NCI-H2029 treated with DMSO at 0.1 percent for 48 hours (cell line): ENCODE data around the gene LSP1.

Experiments
- DNase-seq: peaks from one replicate; lab custom pipeline; 2025; lab: John Stamatoyannopoulos, UW

LSP1 gene

DNA sequence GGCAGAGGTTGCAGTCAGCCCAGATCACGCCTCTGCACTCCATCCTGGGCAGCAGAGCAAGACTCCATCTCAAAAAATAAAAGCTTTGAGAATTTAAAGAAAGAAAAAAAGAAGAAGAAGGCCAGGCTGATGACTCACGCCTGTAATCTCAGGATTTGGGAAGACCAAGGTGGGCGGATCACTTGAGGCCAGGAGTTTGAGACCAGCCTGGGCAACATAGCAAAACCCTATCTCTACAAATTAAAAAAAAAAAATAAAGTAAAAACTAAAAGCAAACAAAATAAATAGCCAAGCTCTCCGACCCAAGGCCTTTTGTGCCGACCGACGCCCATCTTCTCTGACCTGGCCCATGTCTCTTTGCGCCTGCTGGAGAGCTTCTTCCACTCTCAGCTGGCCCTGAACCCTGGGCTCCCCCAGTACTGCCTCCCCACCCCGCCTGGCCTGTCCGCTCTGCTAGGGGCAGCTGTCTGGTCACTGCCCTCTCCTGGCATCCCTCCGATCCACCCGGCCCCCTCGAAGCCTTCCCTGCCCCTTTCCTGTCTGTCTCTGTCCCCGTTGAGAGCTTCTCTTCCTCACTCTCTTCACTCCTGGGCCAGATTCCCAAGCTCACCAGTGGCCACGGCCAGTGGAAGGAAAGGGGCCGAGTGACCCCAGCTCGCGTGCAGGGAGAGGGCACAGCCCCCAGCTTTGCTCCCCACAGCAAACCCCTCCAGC, 4.8 kb upstream of the LSP1 start:
- no peak for DNase-seq

DNA sequence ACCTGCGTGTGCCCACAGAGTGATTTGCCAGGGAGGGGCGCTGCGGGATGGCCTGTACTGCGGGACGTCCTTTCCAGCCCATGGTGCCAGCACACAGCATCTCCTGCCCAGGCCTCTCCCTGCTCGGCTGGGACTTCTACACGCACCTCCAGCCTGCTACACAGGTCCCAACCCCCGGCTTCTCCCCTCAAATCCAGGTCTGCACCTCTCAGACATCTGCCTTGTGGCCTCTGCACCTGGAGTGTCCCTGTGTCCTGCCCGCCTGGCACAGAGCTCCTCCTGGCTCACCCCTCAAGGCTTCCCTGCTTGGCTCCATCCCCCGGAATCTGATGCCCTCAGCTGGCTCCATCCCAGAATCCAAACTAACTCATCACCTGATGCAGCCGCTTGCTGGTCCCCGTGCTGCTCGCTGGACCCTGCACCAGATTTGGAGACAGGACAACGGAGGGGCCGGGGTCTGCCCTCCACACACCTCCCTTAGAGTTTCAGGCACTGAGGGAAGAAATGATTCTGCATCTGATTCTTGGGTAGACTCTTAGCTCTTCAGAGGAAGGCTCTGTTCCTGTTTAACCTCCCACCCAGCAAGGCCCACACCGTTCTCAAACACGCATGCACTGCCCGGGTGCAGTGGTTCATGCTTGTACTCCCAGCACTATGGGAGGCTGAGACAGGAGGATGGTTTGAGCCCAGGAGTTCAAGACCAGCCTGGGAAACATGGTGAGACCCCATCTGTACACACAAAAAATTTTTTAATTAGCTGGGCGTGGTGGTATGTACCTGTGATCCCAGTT, 4.0 kb upstream of the LSP1 start:
- DNase-seq, result no peak

- DNase-seq, result no peak
These were observed 1.3 kb upstream of the LSP1 start for GRCh38 chr11:1851468-1852180.

GRCh38 chr11:1852271-1852876, 510 bp upstream of the LSP1 start:
- DNase-seq, result no peak

GRCh38 chr11:1853376-1854131, 670 bp downstream of the LSP1 start:
- DNase-seq, result no peak

GRCh38 chr11:1854132-1854948, 1.5 kb downstream of the LSP1 start:
- DNase-seq, result no peak

DNA sequence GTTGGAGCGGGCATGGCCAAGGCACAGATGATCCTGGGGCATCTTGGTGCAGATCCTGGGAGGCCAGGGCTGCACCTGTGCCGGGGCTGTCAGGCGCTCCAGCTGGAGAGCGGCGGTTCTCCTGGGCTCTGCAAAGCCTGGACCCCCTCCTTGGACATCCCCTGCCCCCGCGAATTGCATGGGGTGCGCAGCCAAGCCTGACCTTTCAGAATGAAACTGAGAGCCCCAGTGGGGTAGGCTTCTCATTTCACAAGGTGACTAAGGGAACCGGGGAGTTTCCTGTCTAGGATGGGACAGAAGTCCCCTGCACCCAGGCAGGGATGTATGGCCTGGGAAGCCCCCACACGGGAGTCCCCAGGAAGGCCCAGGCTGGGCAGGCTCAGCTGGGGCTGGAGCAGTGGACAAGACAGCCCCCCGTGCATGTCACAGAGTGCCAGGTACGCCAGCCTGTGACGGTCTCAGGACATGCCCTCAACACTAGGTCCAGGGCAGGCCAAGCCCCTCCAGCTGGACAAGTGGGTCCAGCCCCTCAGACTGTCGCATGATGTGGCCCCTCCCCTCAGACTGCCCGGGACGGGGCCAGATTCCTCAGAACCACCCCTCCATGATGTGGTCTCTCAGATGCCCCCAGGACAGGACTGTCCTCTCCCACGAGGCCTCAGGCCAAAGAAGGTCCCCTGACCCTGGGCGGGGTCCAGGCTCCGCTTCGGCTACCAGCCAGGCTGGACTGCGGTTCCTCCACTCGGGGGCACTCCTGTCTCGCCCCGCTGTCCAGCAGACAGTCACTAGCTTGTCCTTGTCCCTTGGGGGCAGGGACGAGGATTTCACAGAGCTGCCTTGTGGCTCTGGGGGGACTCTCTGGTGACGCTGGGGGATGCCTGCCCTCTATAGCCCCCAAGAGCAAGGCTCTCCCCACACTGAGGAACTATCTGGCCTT, 2.3 kb downstream of the LSP1 start:
- no peak for DNase-seq

- no peak for DNase-seq
These were observed 3.0 kb downstream of the LSP1 start for GRCh38 chr11:1855886-1856265.

- no peak for DNase-seq
These were observed 3.6 kb downstream of the LSP1 start for GRCh38 chr11:1856306-1857005.

DNA sequence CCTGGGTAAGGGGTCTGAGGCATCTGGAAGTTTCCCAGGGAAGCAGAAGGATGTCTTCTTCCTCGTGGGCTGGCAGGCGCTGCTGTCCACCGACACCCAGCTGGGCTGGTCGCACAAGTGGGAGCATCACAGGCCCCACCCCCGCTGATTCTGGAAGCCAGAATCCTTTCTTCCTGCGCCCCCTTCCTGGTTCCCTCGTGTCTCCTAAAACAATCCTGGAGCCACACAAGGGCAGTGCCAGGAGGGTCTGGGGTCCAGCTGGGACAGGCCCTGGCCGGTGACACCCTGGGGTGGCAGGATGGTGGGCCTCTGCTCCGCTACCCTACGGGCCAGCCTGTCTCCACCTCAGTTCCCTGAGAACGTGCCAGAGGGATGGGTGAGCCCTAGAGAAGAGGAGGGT, 4.2 kb downstream of the LSP1 start:
- no peak for DNase-seq

DNA sequence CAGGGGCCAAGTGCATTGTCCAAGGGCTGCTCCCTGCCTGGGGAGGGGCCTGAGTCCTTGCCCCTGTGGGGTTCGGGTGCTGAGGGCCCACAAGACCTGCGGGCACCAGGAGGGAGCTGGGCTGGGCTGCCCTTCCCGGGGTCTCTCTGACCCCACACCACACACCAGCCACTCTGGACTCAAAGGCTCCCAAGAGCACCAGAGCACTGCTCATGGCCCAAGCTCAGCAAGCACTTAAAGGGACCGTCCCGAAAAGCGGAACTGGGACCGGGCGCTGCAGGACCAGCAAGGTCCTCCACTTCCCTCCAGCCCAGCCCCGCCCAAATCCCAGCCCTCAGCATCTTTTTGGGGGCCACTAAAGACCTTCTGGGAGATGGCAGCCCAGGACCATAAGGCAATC, 5.3 kb downstream of the LSP1 start:
- DNase-seq, result no peak

- no peak for DNase-seq
These were observed 5.7 kb downstream of the LSP1 start for GRCh38 chr11:1858576-1858975.

DNA sequence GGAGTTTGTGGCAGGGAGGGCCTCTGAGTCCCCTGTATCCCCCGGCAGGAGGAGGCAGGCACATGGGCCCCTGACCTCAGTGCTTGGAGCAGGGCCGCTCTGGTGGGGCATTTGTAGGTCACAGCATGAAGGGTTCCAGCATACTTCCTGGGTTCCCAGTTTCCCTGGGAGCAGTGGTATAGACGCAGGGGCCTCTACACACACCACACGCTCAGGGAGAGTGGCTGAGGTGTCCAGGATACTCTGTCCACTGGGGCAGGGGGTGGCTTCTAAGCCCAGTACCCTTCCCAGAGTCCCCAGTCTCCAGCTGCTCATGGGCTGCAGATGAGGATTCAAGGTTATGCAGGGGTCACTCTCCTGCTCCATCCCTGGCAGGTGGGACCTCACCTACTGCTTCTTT, 6.1 kb downstream of the LSP1 start:
- DNase-seq, result no peak

DNA sequence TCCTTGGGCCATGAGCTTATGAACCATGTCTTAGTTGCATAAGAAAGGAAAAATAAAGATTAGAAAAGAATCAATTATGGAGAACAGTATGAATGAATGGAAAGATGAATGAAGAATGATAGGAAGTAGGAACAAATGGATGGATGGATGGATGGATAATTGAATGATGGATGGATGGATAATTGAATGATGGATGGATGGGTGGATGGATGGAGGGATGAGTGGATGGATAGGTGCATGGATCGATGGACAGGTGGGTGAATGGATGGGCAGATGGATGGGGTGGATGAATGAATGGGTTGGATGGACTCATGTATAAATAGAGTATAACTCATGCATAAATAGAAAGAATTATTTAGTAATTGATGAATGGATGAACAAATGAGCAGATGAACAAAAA, 7.2 kb downstream of the LSP1 start:
- DNase-seq, result no peak

DNA sequence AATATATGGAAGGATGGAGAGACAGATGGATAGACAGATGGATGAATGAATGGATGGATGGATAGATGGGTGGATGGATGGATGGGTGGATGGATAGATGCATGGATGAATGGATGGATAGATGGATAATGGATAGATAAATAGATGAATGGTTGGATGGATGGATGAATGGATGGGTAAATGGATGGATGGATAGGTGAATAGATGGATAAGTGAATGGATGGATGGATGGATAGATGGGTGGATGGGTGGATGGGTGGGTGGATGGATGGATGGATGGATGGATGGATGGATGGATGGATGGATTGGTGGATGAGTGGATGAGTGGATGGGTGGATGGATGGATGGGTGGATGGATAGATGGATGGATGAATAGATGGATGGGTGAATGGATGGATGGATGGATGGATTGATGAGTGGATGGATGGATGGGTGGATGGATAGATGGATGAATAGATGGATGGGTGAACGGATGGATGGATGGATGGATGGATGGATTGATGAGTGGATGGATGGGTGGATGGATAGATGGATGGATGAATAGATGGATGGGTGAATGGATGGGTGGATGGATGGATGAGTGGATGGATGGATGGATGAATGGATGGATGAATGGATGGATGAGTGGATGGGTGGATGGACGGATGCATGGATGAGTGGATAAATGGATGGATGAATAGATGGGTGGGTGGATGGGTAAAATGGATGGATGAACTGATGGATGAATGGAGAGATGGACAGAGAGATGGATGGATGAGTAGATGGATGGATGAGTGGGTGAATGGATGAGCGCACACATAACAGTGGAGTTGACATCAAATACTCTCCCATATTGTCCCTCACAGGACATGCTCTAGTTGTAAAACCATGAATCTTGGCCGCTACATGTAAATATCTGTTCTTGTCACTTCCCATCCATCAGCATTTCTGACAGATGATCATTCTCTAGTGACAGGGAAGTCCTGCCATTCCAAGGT, 8.8 kb downstream of the LSP1 start:
- DNase-seq, result no peak

- no peak for DNase-seq
These were observed 9.9 kb downstream of the LSP1 start for GRCh38 chr11:1862588-1863351.
